GM19397 (cell line): ENCODE results near the gene SORCS3.

ENCODE experiments used
- ATAC-seq: cut with Tn5 transposase; IDR thresholded peaks from one replicate; pipeline ENCODE4 v1.9.1; 2021; ENCODE audit warnings: mild to moderate bottlenecking, moderate library complexity; ENCODE audit not compliant: unreplicated experiment

Gene SORCS3

GRCh38 chr10:104774234-104774633 is 133.1 kb downstream of the SORCS3 start:
- no peak for ATAC-seq

GRCh38 chr10:104777086-104777799 is 136.2 kb downstream of the SORCS3 start:
- no peak for ATAC-seq

GRCh38 chr10:104778371-104778770 is 137.3 kb downstream of the SORCS3 start:
- no peak for ATAC-seq

GRCh38 chr10:104779701-104780100 is 138.6 kb downstream of the SORCS3 start:
- no peak for ATAC-seq

- ATAC-seq = no peak
These were observed 139.1 kb downstream of the SORCS3 start for GRCh38 chr10:104780165-104780564.

GRCh38 chr10:104780946-104781595 is 140.0 kb downstream of the SORCS3 start:
- no peak for ATAC-seq

- ATAC-seq = no peak
These were observed 143.4 kb downstream of the SORCS3 start for GRCh38 chr10:104784452-104784851.

- no peak for ATAC-seq
These were observed 150.4 kb downstream of the SORCS3 start for GRCh38 chr10:104791471-104791870.

GRCh38 chr10:104795411-104795810 is 154.3 kb downstream of the SORCS3 start:
- no peak for ATAC-seq

- no peak for ATAC-seq
These were observed 155.7 kb downstream of the SORCS3 start for GRCh38 chr10:104796823-104797222.

- no peak for ATAC-seq
These were observed 161.9 kb downstream of the SORCS3 start for GRCh38 chr10:104802941-104803340.

GRCh38 chr10:104804880-104805279 is 163.8 kb downstream of the SORCS3 start:
- ATAC-seq = no peak

- no peak for ATAC-seq
These were observed 165.7 kb downstream of the SORCS3 start for GRCh38 chr10:104806801-104807200.

- no peak for ATAC-seq
These were observed 166.7 kb downstream of the SORCS3 start for GRCh38 chr10:104807581-104808310.

GRCh38 chr10:104809288-104810090 is 168.4 kb downstream of the SORCS3 start:
- ATAC-seq = peak; percentile 78

GRCh38 chr10:104811166-104811565 is 170.1 kb downstream of the SORCS3 start:
- ATAC-seq = no peak

- ATAC-seq = no peak
These were observed 175.4 kb downstream of the SORCS3 start for GRCh38 chr10:104816501-104816900.

GRCh38 chr10:104819731-104820130 is 178.6 kb downstream of the SORCS3 start:
- no peak for ATAC-seq

- ATAC-seq = no peak
These were observed 181.0 kb downstream of the SORCS3 start for GRCh38 chr10:104822088-104822487.

- no peak for ATAC-seq
These were observed 183.4 kb downstream of the SORCS3 start for GRCh38 chr10:104824380-104825006.

GRCh38 chr10:104831272-104831671 is 190.2 kb downstream of the SORCS3 start:
- no peak for ATAC-seq
